HFF-Myc (cell line): ENCODE measurements around the gene FERMT1.

Experiments used
- DNase-seq: peaks from one replicate; pipeline ENCODE4 v3.0.0-alpha.2; 2011; ENCODE audit warnings: low read depth; ENCODE audit errors: extremely low read depth
- H3K4me3 ChIP-seq: replicated peaks from 2 replicates; pipeline ENCODE4 v1.5.1; 2011; ENCODE audit warnings: low read depth, mild to moderate bottlenecking, control low read depth, low read length
- CTCF ChIP-seq: IDR thresholded peaks from 2 replicates; pipeline ENCODE4 v1.5.1; 2012; ENCODE audit warnings: mild to moderate bottlenecking, low read depth, low read length, control low read depth; ENCODE audit errors: missing control alignments

The FERMT1 gene

GRCh38 chr20:6028818-6029217 is 94.0 kb downstream of the FERMT1 start:
- no peak overlapping the region for H3K4me3 ChIP-seq
- no peak for DNase-seq
- TF ChIP-seq CTCF: no peak

- no peak overlapping the region for H3K4me3 ChIP-seq
- DNase-seq: no peak
- TF ChIP-seq CTCF: no peak
Observed at GRCh38 chr20:6026051-6026450, 96.8 kb downstream of the FERMT1 start.
